Measurements from ENCODE around the gene DMRTB1. TPM values are rescaled to one million over a fixed set of nuclear protein-coding genes. Genes with fewer than 3 reads are reported as not detected.

DMRTB1 gene
- not detected in 2 replicates for total RNA-seq

DNA sequence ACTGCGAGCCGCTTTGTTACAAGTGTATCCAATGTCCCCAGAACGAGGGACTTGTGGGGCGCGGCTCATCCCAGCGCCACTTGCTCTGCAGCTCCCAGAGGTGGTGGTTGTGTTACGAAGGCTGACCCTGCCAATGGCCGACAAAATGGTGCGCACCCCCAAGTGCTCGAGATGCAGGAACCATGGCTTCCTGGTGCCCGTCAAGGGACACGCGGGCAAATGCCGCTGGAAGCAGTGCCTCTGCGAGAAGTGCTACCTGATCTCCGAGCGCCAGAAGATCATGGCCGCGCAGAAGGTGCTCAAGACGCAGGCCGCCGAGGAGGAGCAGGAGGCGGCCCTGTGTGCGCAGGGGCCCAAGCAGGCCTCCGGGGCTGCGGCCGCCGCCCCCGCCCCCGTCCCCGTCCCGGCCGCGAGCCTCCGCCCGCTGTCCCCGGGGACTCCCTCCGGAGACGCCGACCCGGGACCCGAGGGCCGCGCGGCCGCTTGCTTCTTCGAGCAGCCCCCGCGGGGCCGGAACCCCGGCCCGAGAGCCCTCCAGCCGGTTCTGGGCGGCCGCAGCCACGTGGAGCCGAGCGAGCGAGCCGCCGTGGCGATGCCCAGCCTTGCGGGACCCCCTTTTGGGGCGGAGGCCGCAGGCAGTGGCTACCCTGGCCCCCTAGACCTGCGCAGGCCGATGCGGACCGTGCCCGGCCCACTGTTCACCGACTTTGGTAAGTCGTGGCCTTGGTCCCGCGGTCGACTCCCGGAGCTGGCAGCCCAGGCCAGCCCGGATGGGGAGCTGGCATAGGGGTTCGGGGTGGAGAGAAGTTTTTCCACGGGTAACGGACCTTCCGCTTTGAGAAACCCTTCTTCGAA is at the start of gene DMRTB1:
DMRTB1 (plus strand) TSS at position 79 of the 855 bp plus-strand sequence; CDS start at position 134, 55 bp downstream.

Other genes with a start within 250 kb of the DMRTB1 start
- gene CZIB, start 238.8 kb upstream of the DMRTB1 start, total RNA-seq: 44.7 and 45.0 TPM in 2 replicates
- gene MAGOH, start 220.9 kb upstream of the DMRTB1 start, total RNA-seq: 18.0 and 23.5 TPM in 2 replicates
- gene LRP8, start 131.3 kb upstream of the DMRTB1 start, total RNA-seq: 9.1 and 30.0 TPM in 2 replicates